ENCODE results near the gene LAPTM4A.

DNA sequence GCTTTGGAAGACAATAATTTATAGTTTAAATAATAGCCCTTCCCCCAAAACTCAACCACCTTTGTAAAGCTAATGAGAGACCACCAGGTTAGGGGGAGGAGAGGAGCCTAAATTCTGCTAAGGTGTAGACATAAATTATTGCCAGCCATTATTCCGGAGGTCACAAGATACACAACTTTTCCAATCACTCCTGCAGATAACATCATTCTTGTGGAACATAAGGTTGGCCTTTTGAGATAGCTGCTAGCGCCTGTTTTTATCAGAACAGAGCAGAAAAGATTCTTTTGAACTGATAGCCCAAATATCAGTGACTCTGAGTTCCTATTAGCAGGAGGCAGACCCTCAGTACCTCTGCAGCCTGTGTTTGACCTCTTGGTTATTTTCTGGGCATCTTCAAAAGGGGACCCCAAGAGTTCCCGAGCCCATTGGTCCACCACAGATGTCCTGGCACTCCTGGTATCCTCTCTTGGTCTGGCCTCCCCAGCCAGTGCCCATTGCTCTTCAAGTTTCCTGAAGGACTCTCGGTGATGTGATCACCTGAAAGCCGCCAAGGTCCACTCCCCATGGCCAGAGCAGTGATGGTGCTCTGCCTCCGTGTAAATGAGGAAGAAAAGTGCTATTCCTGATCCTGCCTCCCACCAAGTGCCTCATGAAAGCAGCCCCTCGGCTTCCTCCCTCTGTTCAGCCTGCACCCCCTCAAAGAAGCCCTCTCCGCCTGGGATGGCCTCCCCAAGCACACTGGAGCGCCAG lies 38.5 kb upstream of the LAPTM4A start:
- TF ChIP-seq, protein P1, sequence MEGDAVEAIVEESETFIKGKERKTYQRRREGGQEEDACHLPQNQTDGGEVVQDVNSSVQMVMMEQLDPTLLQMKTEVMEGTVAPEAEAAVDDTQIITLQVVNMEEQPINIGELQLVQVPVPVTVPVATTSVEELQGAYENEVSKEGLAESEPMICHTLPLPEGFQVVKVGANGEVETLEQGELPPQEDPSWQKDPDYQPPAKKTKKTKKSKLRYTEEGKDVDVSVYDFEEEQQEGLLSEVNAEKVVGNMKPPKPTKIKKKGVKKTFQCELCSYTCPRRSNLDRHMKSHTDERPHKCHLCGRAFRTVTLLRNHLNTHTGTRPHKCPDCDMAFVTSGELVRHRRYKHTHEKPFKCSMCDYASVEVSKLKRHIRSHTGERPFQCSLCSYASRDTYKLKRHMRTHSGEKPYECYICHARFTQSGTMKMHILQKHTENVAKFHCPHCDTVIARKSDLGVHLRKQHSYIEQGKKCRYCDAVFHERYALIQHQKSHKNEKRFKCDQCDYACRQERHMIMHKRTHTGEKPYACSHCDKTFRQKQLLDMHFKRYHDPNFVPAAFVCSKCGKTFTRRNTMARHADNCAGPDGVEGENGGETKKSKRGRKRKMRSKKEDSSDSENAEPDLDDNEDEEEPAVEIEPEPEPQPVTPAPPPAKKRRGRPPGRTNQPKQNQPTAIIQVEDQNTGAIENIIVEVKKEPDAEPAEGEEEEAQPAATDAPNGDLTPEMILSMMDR (IDR thresholded peaks at IDR 0.05 in 2 of 3, conservative IDR thresholded peaks at IDR 0.05 in 1 of 3; ENCODE audit: control insufficient read depth in 2 of 3, extremely low read depth in 1 of 3, insufficient read depth in 1 of 3, low read depth in 3 of 3, low read length in 3 of 3) = no peak
- TF ChIP-seq, protein P2, sequence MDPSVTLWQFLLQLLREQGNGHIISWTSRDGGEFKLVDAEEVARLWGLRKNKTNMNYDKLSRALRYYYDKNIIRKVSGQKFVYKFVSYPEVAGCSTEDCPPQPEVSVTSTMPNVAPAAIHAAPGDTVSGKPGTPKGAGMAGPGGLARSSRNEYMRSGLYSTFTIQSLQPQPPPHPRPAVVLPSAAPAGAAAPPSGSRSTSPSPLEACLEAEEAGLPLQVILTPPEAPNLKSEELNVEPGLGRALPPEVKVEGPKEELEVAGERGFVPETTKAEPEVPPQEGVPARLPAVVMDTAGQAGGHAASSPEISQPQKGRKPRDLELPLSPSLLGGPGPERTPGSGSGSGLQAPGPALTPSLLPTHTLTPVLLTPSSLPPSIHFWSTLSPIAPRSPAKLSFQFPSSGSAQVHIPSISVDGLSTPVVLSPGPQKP (IDR thresholded peaks at IDR 0.05; ENCODE audit: low read depth, low read length) = no peak
- no peak for TF ChIP-seq BCL11A (IDR thresholded peaks at IDR 0.05; ENCODE audit: low read depth, low read length)
- TF ChIP-seq POLR2A (IDR thresholded peaks at IDR 0.05; ENCODE audit: low read depth, low read length) = no peak
- TF ChIP-seq ATF7 (IDR thresholded peaks at IDR 0.05; ENCODE audit: low read depth) = no peak
